COLO668 (cell line): ENCODE results near the gene SESTD1.
"Not testable (repeated sequence)": the region's sequence is repeated elsewhere in the genome, so short reads cannot be mapped to it uniquely, and the experiment has no call there.

Source experiments
- DNase-seq: peaks from one replicate; lab custom pipeline; 2025; ENCODE audit not compliant: unreplicated experiment; lab: John Stamatoyannopoulos, UW

SESTD1 gene

DNA sequence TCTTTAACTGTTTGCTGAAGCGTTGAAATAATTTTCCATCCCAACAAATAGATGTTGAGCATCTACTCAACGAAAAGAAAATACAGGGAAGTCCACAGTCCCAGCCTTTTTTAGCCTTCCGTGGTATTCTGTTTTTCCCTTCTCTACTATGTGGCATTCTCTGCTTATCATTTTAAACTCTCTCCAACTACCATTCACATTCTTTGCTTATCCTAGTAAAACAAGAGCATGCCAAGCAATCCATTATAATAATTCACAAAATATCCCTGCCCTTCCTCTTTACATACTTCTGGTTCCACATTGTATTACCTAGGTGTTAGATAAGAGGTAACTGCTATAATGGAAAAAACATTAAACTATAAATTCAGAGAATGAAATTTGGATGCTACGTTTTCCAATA, 1.6 kb upstream of the SESTD1 start:
- no peak for DNase-seq

DNA sequence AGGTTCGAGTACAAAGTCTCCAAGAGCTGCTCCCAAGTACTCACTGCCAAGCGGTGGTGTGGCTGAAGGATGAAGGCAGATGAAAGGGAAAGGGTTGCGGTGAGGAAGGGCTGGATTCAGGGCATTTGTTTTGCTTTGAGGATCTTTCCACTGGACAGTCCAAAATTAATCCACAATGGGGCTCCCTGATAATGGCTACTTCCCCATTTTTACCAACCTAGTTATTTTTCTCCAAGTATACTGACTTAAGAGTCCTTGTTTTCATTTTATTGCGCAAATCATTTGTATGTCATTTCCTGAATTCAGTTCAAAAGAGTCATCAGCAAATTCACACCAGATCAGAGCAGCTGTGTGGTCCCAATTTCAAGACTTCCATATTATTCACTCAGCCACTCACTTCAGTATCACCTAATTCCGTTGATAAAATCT, 464 bp upstream of the SESTD1 start:
- no peak for DNase-seq

DNA sequence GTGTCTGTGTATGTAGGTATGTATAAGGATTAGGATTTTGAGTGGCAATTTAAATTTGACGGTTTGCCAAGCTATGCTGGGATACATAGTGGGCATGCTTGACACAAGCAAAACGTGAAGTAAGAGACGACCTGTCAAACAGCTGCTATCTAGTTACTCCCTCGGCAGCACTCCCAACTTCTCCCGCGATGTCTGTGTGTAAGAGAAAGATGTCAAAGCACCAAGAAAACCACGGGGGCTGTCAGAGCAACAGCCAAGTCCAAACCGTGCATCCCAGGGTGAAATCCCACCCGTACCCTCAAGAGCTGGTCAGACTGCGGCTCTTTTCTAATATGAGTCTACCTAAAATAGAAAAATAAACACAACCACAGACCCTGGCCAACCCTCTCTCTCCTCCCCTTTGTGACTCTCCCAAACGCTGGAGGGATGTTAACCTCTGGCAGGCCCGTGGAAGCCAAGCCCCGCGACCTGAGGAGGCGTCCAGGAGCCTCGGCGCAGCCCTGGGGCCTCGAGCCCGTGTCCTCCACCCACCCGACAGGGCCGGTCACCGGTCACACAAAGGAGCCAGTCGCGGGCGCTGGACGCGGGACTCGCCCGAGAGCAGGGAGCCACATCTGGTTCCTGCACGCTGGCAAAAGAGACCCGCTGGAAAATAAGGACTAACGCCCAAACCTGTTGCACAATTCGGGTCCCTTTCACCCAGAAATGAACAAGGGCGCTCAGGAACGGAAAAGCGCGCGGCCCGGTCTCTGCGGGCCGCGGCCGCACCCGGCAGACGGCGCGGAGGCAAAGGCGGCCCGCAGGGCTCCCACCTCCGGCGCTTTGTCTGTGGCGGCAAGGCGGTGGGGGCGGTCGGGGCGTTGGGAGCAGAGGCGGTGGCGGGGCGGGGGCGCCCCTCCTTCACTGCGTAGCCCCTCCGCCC, 925 bp downstream of the SESTD1 start:
- DNase-seq = peak; percentile 77

DNA sequence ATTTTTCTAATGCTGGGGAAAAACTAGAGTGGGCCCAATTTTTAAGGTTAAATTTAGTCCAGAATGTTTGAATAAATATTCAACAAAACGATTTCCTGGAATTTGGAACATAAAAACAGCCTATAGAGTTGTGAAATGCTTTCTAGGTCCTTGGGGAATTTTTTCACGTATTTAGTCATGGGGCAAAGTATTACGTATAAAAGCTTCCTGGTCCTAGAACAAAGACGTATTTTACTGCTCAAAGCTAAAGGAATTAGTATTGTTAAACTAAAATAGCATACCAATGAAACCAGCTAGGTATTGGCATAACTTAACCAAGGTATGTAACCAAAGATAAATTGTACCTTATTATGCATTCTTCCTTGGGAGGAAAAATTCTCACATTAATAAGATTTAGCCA, 1.6 kb downstream of the SESTD1 start:
- no peak for DNase-seq

DNA sequence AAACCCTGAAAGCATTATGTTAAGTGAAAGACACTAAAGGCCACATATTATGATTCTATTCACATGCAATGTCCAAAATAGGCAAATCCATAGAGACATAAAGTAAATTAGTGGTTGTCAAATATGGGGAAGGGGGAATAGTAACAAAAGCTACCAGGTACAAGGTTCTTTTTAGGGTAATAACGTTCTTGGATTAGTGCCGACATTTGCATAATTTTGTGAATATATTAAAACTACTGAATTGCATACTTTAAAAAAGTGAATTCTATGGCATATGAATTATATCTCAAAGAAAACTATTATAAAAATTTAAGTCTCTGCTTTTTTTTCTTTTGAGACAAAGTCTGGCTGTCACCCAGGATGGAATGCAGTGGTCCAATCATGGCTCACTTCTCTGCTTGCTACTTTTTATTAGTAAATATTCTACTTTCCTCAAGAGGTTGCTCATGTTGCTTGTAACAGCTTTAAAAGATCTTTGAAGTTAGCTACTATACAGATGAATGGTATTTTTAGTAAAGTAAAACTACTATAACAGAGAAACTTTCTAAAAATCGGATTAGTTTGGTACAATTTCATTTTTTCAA, 2.5 kb downstream of the SESTD1 start:
- no peak for DNase-seq

DNA sequence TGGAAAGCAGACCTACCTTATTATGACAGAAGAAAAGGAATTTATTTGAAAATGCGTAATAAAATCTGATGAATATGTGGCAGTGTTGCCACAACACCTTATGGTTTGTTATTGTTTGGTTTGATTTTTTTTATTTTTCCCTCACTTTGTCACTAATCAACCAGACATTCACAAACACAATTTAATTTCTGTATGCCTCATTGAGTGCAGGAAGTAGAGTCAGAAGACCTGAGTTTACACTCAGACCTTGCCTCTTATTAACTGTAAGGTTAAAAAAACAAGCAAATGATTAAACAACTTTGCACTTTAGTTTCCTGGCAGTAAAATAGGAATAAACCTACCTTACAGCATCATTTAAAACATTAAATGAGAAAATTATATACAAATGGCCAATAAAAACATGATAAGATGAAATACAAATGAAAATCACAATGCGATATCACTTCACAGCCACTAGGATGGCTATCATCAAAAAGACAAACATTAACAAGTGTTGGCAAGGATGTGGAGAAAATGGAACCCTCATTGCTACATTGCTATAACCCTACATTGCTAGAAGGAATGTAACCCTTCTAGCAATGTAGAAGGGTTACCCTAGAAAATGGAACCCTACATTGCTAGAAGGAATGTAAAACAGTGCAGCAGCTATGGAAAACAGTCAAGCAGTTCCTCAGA, 3.3 kb downstream of the SESTD1 start:
- no peak for DNase-seq

DNA sequence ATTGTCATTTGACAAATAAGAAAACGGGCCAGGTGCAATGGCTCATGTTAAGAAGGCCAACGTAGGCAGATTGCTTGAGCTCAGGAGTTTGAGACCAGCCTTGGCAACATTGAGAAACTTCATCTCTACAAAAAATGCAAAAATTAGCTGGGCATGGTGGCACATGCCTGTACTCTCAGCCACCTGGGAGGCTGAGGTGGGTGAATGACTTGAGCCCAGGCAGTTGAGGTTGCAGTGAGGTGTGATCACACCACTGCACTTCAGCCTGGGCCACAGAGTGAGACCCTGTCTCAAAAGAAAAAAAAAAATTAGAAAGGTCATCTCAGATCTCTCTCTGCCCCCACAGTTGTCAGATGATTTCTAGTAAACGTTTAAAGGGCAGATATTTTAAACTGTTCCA, 4.4 kb downstream of the SESTD1 start:
- no peak for DNase-seq

DNA sequence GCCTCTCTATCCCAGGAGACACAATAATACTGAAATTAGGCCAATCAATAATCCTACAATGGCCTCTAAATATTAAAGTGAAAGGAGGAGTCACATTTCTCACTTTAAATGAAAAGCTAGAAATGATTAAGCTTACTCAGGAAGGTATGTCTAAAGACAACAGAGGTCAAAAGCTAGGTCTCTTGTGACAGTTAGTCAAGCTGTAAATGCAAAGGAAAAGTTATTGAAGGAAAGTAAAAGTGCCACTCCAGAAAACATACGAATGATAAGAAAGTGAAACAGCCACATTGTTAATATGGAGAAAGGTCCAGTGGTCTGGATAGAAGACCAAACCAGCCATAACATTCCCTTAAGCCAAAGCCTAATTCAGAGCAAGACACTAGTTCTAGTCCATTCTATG, 9.5 kb downstream of the SESTD1 start:
- no peak for DNase-seq

DNA sequence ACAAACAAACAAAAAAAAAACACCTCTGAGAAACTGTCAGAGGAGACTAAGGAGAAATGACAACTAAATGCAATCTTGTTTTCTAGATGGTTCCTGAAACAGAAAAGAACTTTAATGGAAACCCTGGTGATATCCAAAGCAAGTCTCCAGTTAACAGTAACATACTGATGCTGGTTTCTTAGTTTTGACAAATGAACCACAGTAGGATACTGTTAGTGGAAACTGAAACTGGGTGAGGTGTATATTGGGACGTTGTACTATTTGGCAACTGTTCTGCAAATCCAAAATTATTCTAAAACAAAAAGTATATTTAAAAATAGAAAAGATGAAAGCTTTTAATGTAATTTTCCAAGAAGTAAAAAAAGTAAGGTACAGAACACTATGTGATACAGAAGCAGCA, 11.4 kb downstream of the SESTD1 start:
- DNase-seq = no peak

DNA sequence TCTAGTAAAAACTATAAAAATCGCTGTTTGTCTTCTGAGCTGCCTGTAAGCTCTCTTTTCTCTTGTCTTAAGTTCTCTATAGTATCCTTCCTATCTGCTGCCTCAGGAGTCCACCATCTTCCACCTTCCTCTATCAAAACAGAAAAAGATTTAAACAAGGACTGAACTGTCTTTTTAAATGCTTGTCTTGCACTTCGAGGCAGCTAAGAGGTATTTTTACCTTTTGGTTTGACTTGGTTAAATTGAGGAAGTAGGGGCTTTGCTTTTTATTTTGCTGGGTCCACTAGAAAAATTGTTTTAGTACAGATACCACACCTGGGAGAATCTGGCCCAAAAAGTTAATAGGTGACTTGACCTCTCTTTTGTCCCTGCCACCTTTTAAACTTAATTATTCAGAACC, 12.2 kb downstream of the SESTD1 start:
- DNase-seq = no peak

DNA sequence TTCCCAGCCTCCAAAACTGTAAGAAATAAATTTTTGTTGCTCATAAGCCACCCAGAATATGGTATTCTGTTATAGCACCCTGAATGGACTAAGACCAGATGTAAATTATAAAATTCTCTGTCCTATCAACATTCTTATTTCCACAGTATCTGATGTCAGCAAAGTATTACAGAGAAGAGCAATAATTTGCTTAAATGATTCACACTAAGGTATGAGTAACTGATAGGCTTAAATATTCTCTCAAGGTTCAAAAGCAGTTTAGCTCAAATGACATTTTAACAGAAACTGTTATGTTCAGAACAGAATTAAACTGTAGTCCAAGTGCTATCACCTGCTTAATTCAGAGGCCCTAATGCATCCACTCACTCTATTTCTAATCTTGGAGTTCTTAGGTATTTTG, 12.8 kb downstream of the SESTD1 start:
- no peak for DNase-seq

DNA sequence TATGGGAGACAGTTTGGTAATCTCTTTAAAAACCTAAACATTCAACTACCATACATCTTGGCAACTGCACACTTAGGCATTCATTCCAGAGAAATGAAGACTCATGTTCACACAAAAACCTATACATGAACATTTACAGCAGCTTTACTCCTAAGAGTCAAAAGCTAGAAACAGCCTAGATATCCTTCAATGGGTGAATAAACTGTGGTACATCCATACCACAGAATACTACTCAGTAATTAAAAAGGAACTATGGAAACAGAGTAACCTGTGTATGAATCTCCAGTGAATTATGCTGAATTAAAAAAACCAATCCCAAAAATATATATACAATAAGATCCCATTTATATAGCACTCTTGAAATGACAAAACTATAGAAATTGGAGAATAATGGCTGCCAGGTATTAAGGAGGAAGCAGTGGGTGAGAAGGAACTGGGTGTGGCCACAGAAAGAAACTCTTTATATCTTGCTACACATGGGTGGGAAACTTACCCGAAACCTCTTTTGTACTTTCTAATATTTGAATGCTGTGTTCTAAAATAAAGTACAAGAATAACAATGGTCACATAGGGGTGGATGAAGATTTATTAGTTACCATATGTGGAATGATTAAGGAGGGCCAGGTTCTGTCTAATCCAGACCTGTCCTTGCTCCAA, 13.7 kb downstream of the SESTD1 start:
- no peak for DNase-seq

DNA sequence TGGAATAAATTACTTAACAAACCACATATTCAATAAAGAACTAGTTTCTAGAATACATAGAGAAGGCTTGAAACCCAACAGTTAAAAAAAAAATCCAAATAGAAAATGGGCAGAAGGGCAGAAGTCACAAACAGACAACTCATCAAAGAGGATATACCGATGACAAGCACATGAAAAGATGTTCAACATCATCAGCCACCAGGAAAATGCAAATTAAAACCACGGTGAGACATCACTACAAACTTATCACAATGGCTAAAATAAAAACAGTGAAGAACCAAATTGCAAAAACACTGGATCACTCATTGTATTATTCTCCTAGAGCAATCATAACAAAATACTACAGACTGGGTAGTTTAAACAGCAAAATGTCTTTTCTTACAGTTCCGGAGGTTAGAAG, 14.5 kb downstream of the SESTD1 start:
- no peak for DNase-seq

DNA sequence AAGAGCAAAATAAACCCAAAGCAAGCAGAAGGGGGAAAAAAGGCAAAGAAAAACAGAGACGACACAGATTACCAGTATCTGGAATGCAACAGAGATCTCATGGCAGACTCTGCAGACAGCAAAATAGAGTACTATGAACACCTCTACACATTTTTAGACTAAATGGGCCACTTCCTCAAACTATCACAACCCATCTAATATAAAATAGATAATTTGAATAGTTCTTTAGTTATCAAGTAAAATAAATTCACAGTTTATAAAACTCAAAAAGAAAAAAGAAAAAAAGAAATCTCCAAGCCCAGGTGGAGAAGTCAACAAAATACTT, 16.6 kb downstream of the SESTD1 start:
- DNase-seq = no peak

DNA sequence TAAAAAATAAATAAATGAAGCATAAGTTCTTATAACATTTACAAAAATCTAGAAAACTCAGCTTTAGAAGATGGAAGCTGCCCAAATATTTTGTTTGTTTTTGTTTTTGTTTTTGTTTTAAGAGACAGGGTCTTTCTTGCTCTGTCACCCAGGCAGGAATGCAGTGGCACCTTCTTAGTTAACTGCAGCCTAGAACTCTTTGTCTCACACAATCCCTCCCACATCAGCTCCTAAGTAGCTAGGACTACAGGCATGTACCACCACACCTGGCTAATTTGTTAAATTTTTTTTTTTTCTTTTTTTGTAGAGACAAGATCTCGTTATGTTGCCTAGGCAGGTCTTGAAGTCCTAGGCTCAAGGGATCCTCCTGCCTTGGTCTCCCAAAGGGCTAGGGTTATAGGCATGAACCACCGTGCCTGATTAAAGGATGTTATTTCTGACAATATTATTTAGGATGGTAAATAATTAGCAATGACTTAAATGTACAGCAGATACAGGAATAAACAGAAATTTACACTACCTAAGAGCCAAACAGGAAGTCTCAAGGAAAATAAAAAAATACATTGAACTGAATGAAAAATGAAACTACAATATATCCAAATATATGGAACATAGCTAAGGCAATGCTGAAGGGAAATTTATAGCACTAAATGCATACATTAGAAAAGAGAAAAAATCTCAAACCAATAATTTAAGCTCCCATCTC, 17.2 kb downstream of the SESTD1 start:
- DNase-seq = no peak

DNA sequence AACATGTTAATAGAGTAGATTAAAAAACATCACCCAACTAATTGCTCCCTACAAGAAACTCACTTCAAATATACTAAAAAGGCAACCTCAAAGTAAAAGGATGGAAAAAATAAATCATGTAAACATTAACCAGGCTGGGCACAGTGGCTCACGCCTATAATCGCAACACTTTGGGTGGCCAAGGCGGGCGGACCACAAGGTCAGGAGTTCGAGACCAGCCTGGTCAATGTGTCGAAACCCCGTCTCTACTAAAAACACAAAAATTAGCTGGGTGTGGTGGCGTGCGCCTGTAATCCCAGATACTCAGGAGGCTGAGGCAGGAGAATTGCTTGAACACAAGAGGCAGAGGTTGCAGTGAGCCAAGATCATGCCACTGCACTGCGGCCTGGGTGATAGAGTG, 18.8 kb downstream of the SESTD1 start:
- not testable (repeated sequence) for DNase-seq

DNA sequence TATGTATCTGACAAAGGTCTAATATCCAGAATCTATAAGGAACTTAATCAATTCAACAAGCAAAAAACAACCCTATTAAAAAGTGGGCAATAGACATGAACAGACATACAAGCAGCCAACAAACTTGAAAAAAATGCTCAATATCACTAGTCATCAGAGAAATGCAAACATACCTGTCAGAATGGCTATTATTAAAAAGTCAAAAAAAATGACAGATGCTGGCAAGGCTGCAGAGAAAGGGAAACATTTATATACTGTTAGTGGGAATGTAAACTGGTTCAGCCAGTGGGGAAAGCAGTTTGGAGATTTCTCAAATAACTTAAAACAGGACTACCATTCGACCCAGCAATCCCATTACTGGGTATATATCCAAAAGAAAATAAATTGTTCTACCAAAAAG, 21.6 kb downstream of the SESTD1 start:
- DNase-seq = no peak

DNA sequence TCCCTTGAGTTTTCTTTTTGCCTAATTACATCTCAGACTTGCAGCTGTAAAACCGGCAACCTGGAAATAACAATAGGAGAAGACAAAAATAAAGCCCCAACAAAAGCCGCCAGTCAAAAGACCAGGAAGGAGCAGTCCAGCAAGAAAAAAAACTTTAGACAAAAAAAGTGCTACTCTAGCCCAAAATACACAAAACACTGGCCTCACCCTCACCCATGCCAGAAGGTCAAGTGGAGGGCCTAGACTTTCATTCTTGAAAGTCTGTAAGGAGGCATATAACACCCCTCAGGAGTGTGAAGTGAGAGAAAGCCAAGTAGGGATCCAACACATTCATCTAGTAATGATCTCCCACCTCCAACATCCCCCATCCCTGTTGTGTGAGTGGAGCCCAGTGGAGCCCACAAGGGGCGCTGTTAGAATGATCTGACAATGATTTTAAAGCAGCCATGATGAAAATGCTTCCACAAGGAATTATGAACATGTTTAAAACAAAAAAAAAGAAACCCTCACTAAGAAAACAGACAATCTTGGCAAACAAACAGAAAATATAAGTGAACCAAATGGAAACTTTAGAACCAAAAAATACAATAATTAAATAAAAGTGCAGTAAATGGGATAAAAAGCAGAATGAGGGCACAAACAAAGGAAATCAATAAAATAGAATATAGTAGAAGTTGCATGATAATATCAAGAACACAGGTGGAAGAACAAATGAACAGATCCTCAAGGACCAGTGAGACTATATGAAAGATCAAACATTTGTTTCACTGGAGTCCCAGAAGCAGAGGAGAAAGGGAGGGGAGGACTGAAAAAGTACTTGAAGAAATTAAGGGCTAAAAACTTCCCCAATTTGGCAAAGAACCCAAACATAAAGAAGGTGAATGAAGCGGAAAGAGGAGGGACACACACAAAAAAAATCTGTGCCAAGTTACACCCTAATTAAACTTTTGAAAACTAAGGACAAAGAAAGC, 23.9 kb downstream of the SESTD1 start:
- no peak for DNase-seq

DNA sequence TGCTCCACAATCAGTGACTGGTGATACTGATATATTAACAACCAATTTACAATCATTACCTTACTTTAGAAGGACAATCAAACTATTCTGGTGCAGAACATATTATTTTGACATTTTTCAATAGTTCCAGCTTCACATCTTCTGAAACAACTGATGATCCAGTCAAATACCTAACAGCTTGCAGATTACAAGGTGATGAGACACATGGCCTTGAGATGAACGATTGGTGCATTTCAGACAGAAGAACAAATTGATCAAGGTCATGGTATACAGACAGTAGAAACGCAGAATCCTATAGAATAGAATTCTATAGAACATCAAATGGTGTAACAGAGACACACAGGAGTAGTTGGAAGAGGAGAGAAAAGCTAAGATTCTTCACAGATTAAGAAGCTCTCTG, 24.8 kb downstream of the SESTD1 start:
- no peak for DNase-seq

DNA sequence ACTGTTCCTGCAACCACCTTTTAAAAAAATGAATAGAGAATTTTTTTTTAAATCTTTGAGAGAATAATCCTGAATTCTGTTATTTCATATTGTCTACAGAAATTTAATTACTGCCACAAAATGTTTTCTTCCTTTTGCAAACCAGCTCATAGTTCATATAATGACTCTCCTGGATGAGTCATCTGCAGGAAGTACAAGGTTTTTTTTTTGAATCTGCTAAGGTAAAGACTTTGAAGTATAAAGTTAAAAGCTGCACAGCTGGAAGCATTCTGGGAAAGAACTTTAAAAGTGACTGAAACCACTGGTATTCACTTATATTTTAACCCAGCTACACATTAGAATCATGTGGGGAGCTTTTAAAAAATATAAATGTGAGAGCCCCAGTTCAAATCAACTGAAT, 25.4 kb downstream of the SESTD1 start:
- no peak for DNase-seq
